Kidney (tissue), 14 donors: ENCODE results near the gene ARHGAP23. TPM values are rescaled to one million over a fixed set of nuclear protein-coding genes. Genes with fewer than 3 reads are reported as not detected.
"Not testable (repeated sequence)": the region's sequence is repeated elsewhere in the genome, so short reads cannot be mapped to it uniquely, and the experiment has no call there.

Experiments
- DNase-seq, 5 donors: peaks; one replicate each; pipeline ENCODE4 v3.0.0-alpha.2; 2013 to 2020
- FAIRE-seq: peaks from 2 replicates; lab custom pipeline; 2012; peaks lifted over from hg19 to GRCh38; lab: Jason Lieb, UNC
- H3K27ac ChIP-seq, 2 donors: one replicate each; pipeline ENCODE4 v1.7.0; 2013; ENCODE audit warnings: low read depth in 2 of 2, low read length in 2 of 2, inconsistent platforms in 1 of 2
- H3K27me3 ChIP-seq: one replicate; pipeline ENCODE4 v1.7.1; 2013; ENCODE audit warnings: low read length, inconsistent platforms; ENCODE audit not compliant: control insufficient read depth, insufficient read depth
- H3K36me3 ChIP-seq, 3 donors: one replicate each; pipeline versions ENCODE4 v1.7.0 to v1.7.1; 2013; ENCODE audit warnings: low read length in 3 of 3, control low read depth in 1 of 3, inconsistent platforms in 1 of 3; ENCODE audit not compliant: insufficient read depth in 3 of 3, control insufficient read depth in 2 of 3
- H3K4me1 ChIP-seq, 3 donors: one replicate each; pipeline versions ENCODE4 v1.7.0 to v1.7.1; 2013; ENCODE audit warnings: low read length in 3 of 3, inconsistent platforms in 1 of 3, low read depth in 1 of 3; ENCODE audit not compliant: control insufficient read depth in 2 of 3, insufficient read depth in 2 of 3
- H3K4me3 ChIP-seq, 3 donors: one replicate each; pipeline versions ENCODE4 v1.7.0 to v1.8.1; 2013; ENCODE audit warnings: low read length in 3 of 3, control low read depth in 1 of 3, inconsistent platforms in 1 of 3
- H3K9ac ChIP-seq, 3 donors: one replicate each; pipeline versions ENCODE4 v1.7.0 to v1.7.1; 2013; ENCODE audit warnings: low read length in 3 of 3, control low read depth in 1 of 3, inconsistent platforms in 1 of 3
- H3K9me3 ChIP-seq, 3 donors: one replicate each; pipeline versions ENCODE4 v1.7.0 to v1.7.1; 2013; ENCODE audit warnings: low read length in 3 of 3, control low read depth in 1 of 3, inconsistent platforms in 1 of 3; ENCODE audit not compliant: control insufficient read depth in 2 of 3, insufficient read depth in 1 of 3
- CTCF ChIP-seq: IDR thresholded peaks from 3 replicates; pipeline ENCODE4 v1.5.1; 2012; ENCODE audit warnings: mild to moderate bottlenecking, moderate library complexity, borderline replicate concordance; ENCODE audit not compliant: insufficient read depth; ENCODE audit errors: extremely low read depth
- intact Hi-C: fragments of 100-400 bp; cut with DNase I; formaldehyde crosslinking; loops from one replicate; pipeline ENCODE4 v1.11.1; 2022
- polyA plus RNA-seq: library from polyadenylated mRNA; stranded (reverse); fragments of 350-450 nt; fragmentation: Illumina TruSeq; extraction: RNeasy Lipid Tissue Mini Kit (QIAGEN cat#74804); gene quantifications from one replicate; pipeline ENCODE4 v1.2.3, GENCODE V29; 2014; ENCODE audit warnings: low read depth, low replicate concordance; ENCODE audit not compliant: insufficient read depth
- total RNA-seq: library from RNA; stranded (reverse); fragmentation: NEBNext Ultra II Directional; extraction: Animal tissue kit (Norgen Biotek cat#: 25700); gene quantifications from one replicate; pipeline ENCODE4 v1.2.1, GENCODE V29; 2021
- donor health status: control.
- donor health status: control.
- donor health status: control.
- donor health status: control.
- donor health status: control.
- donor health status: DM: yes; HTN: yes; CAD: no.
- donor health status: Normal renal cell carcinoma (clear cell type).

The ARHGAP23 gene
- total and polyA plus RNA-seq, 2 donors from 2014 or later = 7.6 to 53.8 TPM

- DNase-seq = peak in 1 of 5 donors; percentile 61
- FAIRE-seq, intact Hi-C loops: not testable (repeated sequence)
Observed at GRCh38 chr17:38482039-38482699, 53.9 kb downstream of the ARHGAP23 start.

GRCh38 chr17:38482700-38483043 lies 54.4 kb downstream of the ARHGAP23 start:
- H3K27ac ChIP-seq, FAIRE-seq, H3K9ac ChIP-seq, H3K9me3 ChIP-seq, intact Hi-C loops, H3K4me3 ChIP-seq, H3K27me3 ChIP-seq, H3K4me1 ChIP-seq, H3K36me3 ChIP-seq: not testable (repeated sequence)
- peak in 1 of 5 donors; percentile 7 for DNase-seq

More at GRCh38 chr17:38482039-38482699, 53.9 kb downstream of the ARHGAP23 start:
- H3K9me3 ChIP-seq, H3K27me3 ChIP-seq, H3K4me1 ChIP-seq, H3K9ac ChIP-seq, H3K36me3 ChIP-seq, H3K4me3 ChIP-seq, H3K27ac ChIP-seq: not testable (repeated sequence)

GRCh38 chr17:38484242-38485145 lies 56.2 kb downstream of the ARHGAP23 start:
- intact Hi-C loops, H3K27ac ChIP-seq, H3K27me3 ChIP-seq, H3K9me3 ChIP-seq, H3K36me3 ChIP-seq, FAIRE-seq, H3K4me3 ChIP-seq, H3K4me1 ChIP-seq, H3K9ac ChIP-seq: not testable (repeated sequence)
- peak; percentile 68 for TF ChIP-seq CTCF
- peak; percentile 77 to 87 (median 84) for DNase-seq

- Histone ChIP-seq H3K4me3 (no peak overlapping the region), H3K27ac (no peak overlapping the region), H3K36me3 (no peaks in the 10 kb centered on the region), H3K4me1 (no peaks in the 10 kb centered on the region), H3K9ac (no peak overlapping the region), H3K9me3 (no peaks in the 10 kb centered on the region), H3K27me3 (no peaks in the 10 kb centered on the region)
- FAIRE-seq (no peak), DNase-seq (no peak)
- intact Hi-C loops = no loop called here
- no peak for TF ChIP-seq CTCF
Observed at GRCh38 chr17:38485146-38485468, 56.8 kb downstream of the ARHGAP23 start.

- H3K9me3 ChIP-seq, H3K9ac ChIP-seq, H3K27ac ChIP-seq, H3K36me3 ChIP-seq, intact Hi-C loops, H3K27me3 ChIP-seq, FAIRE-seq, H3K4me1 ChIP-seq, H3K4me3 ChIP-seq: not testable (repeated sequence)
- DNase-seq = peak in 2 of 5 donors; percentile 20 to 64
Observed at GRCh38 chr17:38485681-38486298, 57.5 kb downstream of the ARHGAP23 start.

GRCh38 chr17:38489774-38490173 lies 61.5 kb downstream of the ARHGAP23 start:
- H3K36me3 ChIP-seq, H3K9me3 ChIP-seq, H3K27ac ChIP-seq, H3K27me3 ChIP-seq, H3K4me1 ChIP-seq, H3K9ac ChIP-seq, FAIRE-seq, H3K4me3 ChIP-seq: not testable (repeated sequence)
- DNase-seq = peak in 1 of 5 donors; percentile 46
- intact Hi-C loops = loop anchor here (10.0 kb wide), 1 partner anchor 55 kb away; no protein-coding TSS in a partner anchor
